HG03060 (cell line): ENCODE results near the gene NHEJ1.

Experiments
- ATAC-seq: cut with Tn5 transposase; IDR thresholded peaks from one replicate; pipeline ENCODE4 v1.9.1; 2021; ENCODE audit warnings: low read depth, moderate number of reproducible peaks; ENCODE audit not compliant: unreplicated experiment

Gene NHEJ1

DNA sequence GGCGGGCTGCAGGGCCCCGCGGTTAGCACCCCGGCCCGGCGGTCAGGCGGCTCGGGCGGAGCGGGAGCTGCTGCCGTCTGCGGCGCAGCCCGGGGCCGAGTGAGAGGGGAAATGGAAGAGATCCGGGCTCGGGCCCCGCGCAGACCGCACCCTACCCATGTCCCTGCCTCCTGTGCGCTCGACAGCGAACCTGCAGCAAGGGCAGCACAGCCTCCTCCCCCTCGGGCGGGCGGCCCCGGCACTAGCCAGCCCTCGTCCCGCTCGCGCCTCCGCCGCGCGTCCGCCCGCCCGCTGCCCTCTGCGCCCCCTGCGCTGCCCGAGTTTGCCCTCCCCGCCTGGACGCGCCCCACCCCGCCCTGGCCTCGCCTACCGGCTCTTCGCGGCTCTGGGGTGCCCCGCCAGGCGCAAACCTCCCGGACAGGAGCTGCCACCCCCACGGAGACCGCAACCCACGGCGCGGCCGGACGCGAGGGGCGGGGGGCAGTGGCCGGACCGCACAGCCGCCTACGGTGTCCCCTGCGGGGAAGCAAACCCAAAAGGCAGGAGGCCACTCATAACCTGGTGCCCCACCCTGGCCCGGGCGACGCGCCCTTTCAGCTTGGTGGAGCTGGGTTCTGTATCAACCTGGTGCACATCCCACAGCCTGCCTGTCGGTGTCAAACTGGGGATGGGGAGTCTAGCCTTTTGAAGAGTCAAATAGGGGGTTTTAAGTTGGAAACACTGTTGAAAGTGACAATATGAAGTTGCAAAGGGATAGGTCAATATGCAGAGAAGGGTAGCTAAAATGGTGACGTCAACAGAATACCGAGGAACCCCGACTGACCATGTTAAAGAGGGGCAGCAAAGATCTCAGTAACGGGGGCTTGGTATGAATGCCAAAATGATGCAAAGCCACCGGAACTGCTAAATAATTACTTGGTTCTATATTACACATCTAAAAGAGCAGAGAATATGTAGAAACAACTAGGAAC, 99.5 kb downstream of the NHEJ1 start, which contains the start of gene IHH:
Gene IHH, minus strand, starts transcription at position 101 of the 971 bp plus-strand sequence. CDS start 454 bp downstream, outside the sequence.
- no peak for ATAC-seq

DNA sequence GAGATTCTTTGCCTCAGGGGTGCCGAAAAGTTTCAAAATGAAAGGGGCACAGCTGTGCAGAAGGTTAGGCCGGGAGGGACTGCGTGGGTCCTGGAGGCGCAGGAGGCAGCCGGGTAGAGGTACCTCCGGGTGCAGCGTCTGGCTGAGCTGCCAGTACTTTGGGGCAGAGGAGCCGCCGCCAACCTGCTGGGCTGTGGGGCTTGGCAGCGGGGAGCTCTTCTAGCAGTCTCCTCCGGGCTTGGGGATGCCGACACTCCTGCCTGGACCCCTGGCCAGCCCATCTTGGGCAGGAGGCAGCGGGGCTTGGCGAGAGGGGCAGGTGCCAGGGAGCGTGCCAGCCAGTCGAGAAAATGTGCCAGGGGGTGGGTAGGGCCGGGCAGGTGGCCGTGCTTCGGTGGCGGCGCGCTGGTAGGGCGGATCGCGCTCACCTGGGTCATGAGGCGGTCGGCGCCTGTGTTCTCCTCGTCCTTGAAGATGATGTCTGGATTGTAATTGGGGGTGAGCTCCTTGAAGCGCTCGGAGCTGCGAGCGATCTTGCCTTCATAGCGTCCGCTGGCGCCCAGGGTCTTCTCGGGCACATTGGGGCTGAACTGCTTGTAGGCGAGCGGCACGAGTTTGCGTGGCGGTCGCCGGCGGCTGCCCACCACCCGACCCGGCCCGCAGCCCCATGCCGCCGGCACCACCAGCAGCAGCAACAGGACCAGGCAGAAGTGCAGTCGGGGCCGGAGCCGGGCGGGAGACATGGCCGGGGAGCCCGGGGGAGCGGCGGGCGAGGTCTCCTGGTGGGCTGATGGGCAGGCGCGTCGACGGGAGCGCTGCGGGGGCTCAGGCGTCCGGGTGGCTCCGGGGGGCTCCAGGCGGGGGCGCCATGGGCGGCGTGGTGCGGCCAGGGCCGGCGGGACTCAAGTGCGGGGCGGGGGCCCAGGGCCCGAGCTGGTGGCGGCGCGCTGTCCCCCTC, 100.6 kb downstream of the NHEJ1 start:
- ATAC-seq = no peak

DNA sequence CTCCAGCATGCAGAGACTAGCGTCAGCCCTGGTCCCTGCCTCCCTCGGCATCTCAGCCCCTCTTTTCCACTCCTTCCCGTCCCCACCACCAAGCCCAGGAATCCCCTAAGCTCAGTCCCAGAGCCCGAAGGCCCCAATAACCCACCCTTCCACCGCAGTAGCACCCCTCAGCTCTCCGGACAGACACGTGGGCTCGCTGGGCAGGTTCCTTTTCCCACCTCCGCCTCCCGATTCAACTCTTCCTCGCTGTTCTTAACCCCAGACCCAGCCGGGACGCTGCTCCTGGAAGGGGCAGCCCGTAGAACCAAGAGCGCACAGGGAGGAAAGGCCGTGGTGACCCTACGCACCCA, 101.3 kb downstream of the NHEJ1 start:
- no peak for ATAC-seq

DNA sequence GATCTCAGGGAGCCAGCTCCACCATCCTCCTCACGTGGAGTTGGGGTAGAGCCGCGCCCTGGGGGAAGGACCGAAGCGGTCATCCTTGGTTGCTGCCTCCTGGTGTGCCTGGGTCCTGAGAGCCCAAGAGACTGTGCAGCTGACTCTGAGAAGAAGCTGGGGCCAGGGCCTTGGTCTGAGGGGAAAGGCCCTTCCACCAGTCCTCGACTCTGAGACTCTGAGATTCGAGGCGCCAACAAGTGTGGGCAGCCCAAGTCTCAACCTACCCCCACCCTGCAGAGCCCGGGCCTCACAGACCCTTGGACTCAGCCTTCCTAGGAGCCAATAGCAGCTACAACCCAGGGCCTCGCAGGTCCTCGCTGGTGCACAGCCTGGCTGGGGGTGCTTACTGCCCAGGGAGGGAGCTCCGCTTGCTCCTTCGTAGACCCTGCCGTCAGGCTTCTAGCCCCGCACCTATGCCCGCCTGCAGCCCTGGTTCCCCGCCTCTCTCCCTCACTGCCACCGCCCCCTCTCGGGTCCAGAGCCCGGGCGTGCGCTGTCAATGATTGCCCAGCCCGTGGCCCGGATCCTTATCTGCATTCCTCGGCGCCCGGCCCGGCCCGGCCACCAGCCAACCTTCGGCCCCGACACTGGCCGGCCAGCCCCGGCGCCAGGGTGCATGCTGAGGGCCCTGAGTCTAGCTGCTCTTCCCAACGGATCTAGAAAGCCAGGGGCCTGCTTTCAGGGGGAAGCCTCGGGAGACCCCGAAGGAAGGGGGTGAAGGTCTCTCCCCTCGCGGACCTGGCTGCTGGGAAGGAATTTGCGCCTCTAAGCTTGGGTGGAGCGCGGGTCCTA, 101.9 kb downstream of the NHEJ1 start:
- ATAC-seq = no peak

DNA sequence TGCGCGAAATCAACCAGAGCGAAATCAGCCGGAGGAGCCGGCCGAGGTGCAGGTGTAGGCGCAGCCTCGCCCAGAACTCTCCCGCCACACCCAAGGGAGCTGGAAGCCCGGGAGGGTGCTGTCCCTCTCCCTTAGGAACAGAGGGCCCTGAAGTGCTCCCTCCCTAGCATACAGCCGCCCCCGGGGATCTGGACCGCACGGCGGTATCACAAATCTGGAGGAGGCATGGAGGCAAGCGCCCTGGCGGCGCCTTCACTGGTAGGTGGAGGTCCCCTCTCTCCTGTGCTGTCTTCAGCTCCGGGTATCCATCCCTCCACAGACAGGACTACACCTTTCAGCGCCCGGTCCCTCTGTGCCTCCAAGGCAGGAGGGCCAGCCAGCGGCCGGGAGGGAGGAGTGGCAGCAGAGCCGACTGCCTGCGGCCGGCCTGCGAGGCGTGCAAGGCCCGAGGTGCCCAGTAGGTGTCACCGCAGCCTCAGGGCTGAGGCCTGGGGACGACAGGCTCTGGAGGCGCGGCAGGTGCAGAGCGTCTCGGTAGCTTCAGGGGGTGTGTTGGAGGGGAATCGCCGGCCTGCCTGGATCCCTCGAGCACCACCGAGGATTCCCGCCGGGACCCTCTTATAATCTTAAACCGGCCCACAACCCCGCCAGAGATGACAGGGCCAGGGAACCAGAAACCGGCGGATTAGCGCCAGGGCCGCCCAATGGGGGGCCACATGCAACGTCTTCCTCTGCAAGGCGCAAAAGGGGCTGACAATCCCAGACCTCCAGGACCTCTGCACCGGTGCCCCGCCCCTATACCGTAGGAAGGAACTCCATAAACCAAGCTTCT, 102.7 kb downstream of the NHEJ1 start:
- no peak for ATAC-seq

DNA sequence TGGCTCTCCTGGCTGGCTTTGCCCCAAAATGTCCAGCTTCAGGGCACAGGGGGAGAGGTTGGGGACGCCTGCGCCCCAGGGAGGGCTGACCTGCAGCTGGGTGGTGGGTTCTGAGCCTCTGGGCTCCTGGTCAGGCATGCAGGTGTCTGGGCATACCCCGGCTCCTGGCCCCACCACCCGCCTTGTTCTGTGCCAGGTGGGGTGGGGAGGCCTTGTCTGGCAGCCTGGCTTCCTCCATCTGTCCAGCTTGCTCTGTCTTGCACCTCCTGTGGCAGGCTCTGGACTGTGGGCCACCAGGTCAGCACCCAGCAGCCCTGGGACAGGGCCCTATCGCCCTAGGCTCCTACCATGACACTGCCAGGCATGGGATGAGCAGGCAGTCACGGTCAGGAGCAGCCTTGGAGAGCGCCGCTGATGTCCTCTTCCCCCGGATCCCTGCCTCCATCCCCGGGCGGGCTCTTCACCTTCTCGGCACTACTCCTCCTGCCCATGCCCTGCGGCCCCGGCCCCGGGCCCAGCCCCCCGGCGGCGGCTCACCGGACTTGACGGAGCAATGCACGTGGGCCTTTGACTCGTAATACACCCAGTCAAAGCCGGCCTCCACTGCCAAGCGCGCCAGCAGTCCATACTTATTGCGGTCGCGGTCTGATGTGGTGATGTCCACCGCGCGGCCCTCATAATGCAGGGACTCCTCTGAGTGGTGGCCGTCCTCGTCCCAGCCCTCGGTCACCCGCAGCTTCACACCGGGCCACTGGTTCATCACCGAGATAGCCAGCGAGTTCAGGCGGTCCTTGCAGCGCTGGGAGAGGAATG, 103.5 kb downstream of the NHEJ1 start:
- ATAC-seq = no peak

DNA sequence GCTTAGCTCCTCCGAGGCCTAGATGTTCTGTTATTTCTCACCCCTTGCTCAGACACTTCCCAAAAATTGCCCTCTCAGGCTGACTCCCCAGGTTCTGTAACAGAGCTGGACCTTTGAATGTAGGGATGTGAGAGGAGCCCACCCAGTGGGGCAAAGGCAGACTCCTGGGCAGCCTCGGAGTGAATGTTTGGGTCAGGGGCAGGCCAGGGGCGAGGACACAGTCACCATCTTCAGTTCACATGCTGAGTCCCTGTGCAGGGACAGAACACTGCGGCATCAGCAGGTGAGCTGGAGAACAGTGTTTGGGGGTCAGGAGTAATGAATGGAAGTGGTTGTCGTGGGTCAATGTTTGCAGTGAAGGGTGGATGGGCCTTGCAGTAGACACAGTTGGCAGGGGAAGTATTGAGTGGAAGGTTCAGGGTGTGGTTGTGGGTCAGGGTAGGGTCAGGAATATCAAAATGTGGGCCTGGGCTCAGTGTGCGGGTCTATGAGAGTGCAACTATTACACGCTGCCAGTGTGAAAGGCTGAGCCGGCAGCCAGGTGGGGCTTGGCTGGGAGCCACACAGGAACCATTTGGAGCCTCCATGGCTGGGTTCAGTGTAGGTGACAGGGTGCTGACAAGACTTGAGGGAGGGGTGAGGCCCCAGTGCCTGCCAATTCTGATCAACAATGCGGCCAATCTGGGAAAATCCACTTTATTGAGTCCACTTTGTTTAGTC, 104.3 kb downstream of the NHEJ1 start:
- no peak for ATAC-seq

DNA sequence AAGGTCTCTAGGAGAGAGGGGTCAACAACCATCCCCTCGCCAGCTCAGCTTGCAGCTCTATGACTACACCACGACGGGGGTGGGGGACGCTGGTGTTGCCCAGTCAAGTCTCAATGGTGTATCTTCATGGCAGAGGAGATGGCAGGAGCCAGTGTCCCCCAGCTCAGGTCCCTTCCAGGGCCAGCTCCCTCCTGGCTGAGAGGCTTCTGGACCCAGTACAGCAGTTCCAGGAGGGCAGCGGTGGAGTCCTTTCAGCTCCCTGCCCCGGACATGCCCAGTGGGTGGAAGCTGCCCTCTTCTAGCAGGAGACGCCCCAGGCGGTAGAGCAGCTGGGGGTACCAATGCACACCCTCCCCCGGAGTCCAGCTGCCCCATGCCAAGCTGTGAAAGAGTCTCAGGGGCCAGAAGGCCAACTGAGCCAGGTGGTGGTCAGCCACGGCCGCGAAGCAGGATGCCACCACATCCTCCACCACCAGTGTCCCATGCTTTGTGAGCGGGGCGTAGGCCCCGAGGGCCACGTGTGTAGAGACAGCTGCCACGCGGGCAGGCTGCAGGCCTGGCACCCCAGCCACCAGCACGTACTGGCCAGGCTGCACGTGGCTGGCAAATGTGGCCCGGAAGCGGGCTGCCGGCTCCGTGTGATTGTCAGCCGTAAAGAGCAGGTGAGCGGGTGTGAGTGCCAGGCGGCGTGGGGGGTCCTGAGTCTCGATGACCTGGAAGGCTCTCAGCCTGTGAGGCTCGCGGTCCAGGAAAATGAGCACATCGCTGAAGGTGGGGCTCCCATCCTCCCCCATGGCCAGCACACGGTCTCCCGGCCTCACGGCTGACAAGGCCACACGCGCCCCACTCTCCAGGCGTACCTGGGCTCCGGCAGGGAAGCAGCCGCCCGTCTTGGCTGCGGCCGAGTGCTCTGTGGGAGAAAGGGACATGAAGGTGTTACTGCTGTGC, 105.4 kb downstream of the NHEJ1 start:
- ATAC-seq = no peak

DNA sequence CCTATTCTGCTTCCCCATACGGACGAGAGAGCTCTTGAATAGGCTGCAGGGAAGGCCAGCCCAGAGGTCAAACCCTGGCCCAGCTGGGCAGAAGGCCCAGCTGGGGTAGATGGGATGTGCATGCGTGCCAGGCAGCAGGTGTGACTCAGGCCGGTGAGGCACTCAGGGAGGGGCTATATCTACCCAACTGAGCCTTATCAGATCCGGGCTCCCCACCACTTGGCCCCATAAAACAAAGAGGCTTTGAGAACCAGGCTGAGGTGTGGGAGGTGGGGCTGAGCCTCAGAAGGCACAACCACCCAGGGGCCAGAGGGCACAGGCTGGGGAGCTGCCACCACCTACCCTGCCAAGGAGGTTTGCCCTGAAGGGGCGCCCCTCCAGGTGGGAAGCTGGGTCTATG, 111.3 kb downstream of the NHEJ1 start:
- no peak for ATAC-seq

DNA sequence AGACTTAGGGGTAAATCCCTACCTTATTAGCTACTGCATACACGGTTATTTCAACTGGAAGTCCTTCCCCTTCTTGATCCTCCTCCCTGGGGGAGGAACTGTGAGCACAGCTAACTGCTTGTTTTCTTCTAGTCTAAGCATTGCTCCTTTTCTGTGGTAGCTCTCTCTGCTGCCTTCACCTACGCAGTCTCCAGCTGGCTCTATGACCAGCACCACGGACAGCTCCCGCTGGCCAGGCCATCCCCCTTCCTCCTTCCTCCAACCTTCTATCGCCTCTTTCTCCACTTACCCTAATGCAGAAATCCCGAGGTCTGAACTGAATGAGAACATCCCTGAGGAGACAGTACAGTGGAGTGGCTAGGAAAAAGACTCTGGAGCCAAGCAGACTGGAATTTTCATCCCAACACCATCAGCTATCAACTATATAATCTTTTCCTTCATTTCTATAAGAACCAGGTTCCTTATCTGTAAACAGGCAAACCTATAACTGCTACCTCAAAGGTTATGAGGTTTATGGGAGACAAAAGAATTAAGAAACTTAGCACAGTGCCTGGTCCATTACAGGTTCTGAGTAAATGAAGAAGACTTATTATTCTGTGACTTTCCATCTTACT, 114.6 kb downstream of the NHEJ1 start:
- ATAC-seq = no peak

DNA sequence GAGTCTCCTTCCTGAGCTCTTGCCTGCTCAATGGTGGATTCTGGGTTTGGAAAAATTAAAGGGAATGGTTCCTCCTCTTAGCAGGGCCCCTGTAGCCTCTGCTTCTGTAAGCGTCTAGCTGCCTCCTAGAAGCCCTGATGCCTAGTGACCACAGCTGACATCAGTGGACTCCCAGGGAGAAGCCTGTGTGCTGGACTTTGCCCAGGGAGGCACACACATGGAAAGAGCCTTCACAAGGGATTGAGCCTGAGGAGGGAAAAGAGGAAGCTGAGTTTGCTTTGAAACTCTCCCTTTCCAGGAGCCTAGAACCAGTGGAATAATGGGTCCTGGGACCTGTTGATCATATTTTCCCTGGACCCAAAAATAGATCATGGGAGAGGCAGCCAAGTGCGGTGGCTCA, 117.9 kb downstream of the NHEJ1 start:
- ATAC-seq = no peak

DNA sequence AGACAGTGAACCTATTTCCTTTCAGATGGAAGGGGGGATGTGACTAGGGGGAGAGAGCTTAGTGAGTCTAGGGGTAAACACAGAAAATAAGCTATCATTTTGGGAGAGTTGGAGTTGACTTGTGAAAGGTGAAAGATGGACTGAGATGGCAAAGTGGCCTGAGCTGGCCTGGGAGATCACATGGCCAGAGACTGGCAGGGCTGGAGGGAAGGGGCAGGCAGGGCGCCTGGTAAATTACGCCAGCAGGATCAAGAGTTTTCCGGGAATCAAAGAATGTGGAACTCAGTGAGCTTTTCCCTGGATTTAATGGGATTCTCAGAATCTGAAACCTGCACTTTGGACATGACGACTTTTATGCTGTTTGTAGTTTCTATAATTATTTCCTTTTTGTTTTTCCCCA, 118.5 kb downstream of the NHEJ1 start:
- no peak for ATAC-seq

DNA sequence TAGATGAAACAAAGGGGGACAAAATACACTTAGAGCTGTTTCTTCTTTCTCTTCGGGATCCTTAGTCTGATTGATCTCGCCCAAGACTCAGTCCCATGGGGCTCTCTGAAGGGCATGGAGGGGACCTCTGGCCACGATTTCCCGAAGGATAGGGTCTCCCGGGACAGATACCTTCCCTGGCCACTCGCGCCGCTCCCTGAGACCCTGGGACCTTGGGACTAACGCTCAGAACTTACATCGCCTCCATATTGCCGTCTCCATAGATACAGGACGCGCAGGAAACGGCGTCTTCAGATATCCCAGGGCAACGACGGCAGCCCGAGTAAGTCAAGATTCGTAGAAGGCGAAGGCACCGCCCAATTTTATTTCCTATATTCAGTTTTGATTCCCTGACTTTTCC, 119.4 kb downstream of the NHEJ1 start, which contains the start of gene CFAP65:
Gene CFAP65, minus strand, starts transcription at position 265 of the 400 bp plus-strand sequence. CDS start 2,468 bp downstream, outside the sequence.
- ATAC-seq = no peak

DNA sequence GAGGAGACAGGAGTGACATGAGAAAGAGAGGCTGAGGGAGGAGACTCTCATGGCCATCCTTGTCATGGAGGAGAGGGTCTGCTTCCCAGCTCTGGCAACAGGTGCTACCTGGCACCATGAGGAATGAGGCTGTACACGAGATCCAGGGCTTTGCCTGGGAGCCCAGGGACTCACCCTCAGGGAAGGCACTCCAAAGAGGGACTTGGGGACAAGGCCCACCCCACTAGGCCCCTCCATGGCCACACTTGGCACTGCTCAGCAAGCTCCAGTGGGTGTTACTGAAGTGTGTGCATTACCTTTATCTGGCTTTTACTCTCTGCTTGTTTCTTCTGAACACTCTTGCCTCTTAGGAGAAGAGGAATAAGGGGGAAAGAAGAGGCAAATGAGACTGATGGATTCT, 122.0 kb downstream of the NHEJ1 start:
- ATAC-seq = no peak

DNA sequence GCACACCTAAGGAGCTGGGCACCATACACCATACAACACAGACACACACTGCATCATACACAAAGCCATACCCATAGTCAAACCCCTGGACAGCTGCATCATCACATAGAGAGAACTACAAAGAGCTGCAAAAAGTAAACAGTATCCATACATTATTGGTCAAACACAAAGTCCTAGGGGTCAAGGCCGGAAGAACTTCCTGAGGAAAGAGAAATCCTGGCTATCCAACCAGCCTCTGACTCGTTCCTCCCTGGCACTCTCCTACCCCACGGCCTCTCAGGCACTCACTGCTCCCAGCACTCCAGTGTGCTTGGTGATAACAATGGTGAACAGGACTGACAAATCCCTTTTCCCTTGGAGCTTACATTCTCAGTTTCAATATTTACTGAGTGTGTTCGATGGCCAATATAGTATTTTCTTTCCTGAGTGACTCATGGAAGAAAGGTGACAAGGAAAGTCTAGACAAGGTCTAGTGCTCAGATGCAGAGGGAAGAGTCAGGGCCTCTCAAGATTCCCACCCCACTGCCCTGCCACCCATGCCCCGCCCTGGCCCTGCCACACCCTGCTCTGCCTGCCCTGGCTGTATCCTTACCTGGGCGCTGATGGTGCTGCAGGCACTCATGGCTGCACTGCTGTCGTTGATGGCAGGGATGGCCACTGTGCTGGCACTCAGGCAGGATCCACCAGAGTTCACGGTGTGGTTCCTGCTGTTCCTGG, 122.7 kb downstream of the NHEJ1 start:
- no peak for ATAC-seq

DNA sequence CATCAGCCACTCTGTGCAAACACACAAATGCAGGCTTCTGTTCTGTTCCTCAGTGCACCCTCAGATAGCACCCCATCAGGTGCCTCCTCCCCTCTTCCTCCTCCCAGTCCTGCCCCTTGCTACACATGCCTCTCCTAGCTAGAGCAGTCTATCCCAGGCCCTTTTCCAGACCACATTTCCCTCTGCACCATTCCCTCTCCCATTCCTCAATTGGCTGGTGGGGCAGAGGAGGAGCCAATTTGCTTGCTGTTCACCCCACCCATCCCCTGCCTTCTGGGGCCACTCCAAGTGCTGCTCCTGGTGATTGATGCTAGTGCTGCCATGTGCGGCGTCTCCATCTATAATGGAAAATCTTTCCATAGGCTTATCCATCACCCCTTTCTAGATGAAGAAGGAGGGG, 124.7 kb downstream of the NHEJ1 start:
- ATAC-seq = no peak
